ENCODE measurements around the gene SFXN1. TPM values are rescaled to one million over a fixed set of nuclear protein-coding genes. Genes with fewer than 3 reads are reported as not detected.

Gene SFXN1
- total RNA-seq, 4 donors from 2014 or later = 13.5 to 37.4 (median 25.6) TPM

DNA sequence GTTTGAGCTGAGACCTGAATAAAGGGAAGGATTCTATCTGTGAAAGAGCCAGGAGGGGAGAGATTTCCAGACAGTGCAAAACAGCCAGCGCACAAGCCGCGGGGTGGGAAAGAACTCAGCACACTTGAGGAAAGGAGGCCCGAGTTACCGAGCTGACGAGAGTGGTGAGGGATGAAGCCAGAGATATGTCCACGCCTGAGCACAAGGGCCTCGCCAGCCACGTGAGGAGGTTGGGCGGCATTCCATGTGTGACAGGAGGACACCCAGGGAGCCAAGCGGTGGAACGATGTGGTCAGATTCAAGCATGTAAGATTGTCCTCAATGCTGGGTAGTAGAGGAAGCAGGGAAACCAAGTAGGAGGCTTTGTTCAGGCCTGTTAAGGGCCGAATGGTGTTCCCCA is 17.0 kb upstream of the SFXN1 start:
- H3K9me3 ChIP-seq = no peaks in the 10 kb centered on the region
- H3K27me3 ChIP-seq = peaks cover 7% of the 10 kb centered on the region
- TF ChIP-seq, protein P1, sequence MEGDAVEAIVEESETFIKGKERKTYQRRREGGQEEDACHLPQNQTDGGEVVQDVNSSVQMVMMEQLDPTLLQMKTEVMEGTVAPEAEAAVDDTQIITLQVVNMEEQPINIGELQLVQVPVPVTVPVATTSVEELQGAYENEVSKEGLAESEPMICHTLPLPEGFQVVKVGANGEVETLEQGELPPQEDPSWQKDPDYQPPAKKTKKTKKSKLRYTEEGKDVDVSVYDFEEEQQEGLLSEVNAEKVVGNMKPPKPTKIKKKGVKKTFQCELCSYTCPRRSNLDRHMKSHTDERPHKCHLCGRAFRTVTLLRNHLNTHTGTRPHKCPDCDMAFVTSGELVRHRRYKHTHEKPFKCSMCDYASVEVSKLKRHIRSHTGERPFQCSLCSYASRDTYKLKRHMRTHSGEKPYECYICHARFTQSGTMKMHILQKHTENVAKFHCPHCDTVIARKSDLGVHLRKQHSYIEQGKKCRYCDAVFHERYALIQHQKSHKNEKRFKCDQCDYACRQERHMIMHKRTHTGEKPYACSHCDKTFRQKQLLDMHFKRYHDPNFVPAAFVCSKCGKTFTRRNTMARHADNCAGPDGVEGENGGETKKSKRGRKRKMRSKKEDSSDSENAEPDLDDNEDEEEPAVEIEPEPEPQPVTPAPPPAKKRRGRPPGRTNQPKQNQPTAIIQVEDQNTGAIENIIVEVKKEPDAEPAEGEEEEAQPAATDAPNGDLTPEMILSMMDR (IDR thresholded peaks at IDR 0.05) = no peak
- TF ChIP-seq POLR2A (IDR thresholded peaks at IDR 0.05) = no peak
- no peak for TF ChIP-seq EP300 (IDR thresholded peaks at IDR 0.05)
- TF ChIP-seq POLR2AphosphoS5 (IDR thresholded peaks at IDR 0.05) = no peak
- WGBS = 92% methylated on average over 13 of the region's 13 CpGs
- no peak for DNase-seq (ENCODE audit: low spot score in 2 of 2)
- H3K4me1 ChIP-seq = peaks cover 5% of the 10 kb centered on the region
- no peaks in the 10 kb centered on the region for H3K36me3 ChIP-seq
- H3K27ac ChIP-seq = no peak overlapping the region
- H3K4me3 ChIP-seq = no peak overlapping the region

- no peak for DNase-seq (ENCODE audit: low spot score in 2 of 2)
Observed at GRCh38 chr5:175463641-175464040, 14.7 kb upstream of the SFXN1 start.

GRCh38 chr5:175464074-175464941 is 14.1 kb upstream of the SFXN1 start:
- DNase-seq (ENCODE audit: low spot score in 2 of 2) = no peak
- Histone ChIP-seq H3K36me3 (no peaks in the 10 kb centered on the region), H3K27me3 (no peaks in the 10 kb centered on the region), H3K27ac (no peak overlapping the region), H3K4me3 (no peak overlapping the region), H3K4me1 (peaks cover 12% of the 10 kb centered on the region), H3K9me3 (no peaks in the 10 kb centered on the region)
- TF ChIP-seq POLR2AphosphoS5 (IDR thresholded peaks at IDR 0.05) (no peak), EP300 (IDR thresholded peaks at IDR 0.05) (no peak), POLR2A (IDR thresholded peaks at IDR 0.05) (no peak)
- TF ChIP-seq, protein P1 (IDR thresholded peaks at IDR 0.05) = peak in 1 of 2 donors; percentile 74
- 53% methylated on average over 11 of the region's 11 CpGs for WGBS

More at GRCh38 chr5:175463641-175464040, 14.7 kb upstream of the SFXN1 start:
- no peaks in the 10 kb centered on the region for H3K27me3 ChIP-seq
- H3K4me3 ChIP-seq = no peak overlapping the region
- peaks cover 12% of the 10 kb centered on the region for H3K4me1 ChIP-seq
- H3K27ac ChIP-seq = no peak overlapping the region
- no peak for TF ChIP-seq EP300 (IDR thresholded peaks at IDR 0.05)
- TF ChIP-seq POLR2A (IDR thresholded peaks at IDR 0.05) = no peak
- TF ChIP-seq, protein P1 (IDR thresholded peaks at IDR 0.05) = no peak
- TF ChIP-seq POLR2AphosphoS5 (IDR thresholded peaks at IDR 0.05) = no peak
- 91% methylated on average over 3 of the region's 3 CpGs for WGBS
- no peaks in the 10 kb centered on the region for H3K36me3 ChIP-seq
- no peaks in the 10 kb centered on the region for H3K9me3 ChIP-seq

DNA sequence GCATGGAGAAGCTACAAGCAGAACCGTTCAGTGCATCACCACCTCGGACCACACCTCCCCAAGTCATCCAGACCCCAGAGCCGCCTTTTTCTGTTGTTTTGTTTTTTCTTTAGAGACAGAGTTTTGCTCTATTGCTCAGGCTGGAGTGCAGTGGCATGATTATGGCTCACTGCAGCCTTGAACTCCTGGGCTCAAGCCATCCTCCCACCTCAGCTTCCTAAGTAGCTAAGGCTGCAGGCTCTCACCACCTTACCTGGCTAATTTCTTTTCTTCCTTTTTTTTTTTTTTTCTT is 13.5 kb upstream of the SFXN1 start:
- WGBS = 21% methylated on average over 3 of the region's 3 CpGs
- Histone ChIP-seq H3K4me1 (peaks cover 12% of the 10 kb centered on the region), H3K27me3 (no peaks in the 10 kb centered on the region), H3K36me3 (no peaks in the 10 kb centered on the region), H3K4me3 (no peak overlapping the region), H3K27ac (no peak overlapping the region), H3K9me3 (no peaks in the 10 kb centered on the region)
- TF ChIP-seq, protein P1 (IDR thresholded peaks at IDR 0.05) = no peak
- TF ChIP-seq EP300 (IDR thresholded peaks at IDR 0.05) (no peak), POLR2A (IDR thresholded peaks at IDR 0.05) (no peak), POLR2AphosphoS5 (IDR thresholded peaks at IDR 0.05) (no peak)
- no peak for DNase-seq (ENCODE audit: low spot score in 2 of 2)

- Histone ChIP-seq H3K27me3 (peaks cover 1% of the 10 kb centered on the region), H3K4me3 (no peak overlapping the region), H3K27ac (no peak overlapping the region), H3K9me3 (no peaks in the 10 kb centered on the region), H3K4me1 (peaks cover 12% of the 10 kb centered on the region), H3K36me3 (no peaks in the 10 kb centered on the region)
- TF ChIP-seq POLR2A (IDR thresholded peaks at IDR 0.05) (no peak), EP300 (IDR thresholded peaks at IDR 0.05) (no peak), POLR2AphosphoS5 (IDR thresholded peaks at IDR 0.05) (no peak)
- TF ChIP-seq, protein P1 (IDR thresholded peaks at IDR 0.05) = no peak
- WGBS = 42% methylated on average over 3 of the region's 3 CpGs
- no peak for DNase-seq (ENCODE audit: low spot score in 2 of 2)
Observed at GRCh38 chr5:175465282-175465681, 13.1 kb upstream of the SFXN1 start.
